GM12875 (cell line): ENCODE results near the gene LARGE1.

Source experiments
- H3K4me3 ChIP-seq: one replicate; pipeline ENCODE4 v1.5.1; 2011; ENCODE audit warnings: low read depth, low read length, control low read depth
- CTCF ChIP-seq: IDR thresholded peaks from 2 replicates; pipeline ENCODE4 v1.5.1; 2011; ENCODE audit warnings: low read depth, mild to moderate bottlenecking, control low read depth, inconsistent platforms, low read length, moderate library complexity, borderline replicate concordance; ENCODE audit not compliant: insufficient read depth

Gene LARGE1

GRCh38 chr22:33477120-33478111 lies 442.9 kb downstream of the LARGE1 start:
- H3K4me3 ChIP-seq, result no peak overlapping the region
- no peak for TF ChIP-seq CTCF

GRCh38 chr22:33476716-33477115 lies 443.6 kb downstream of the LARGE1 start:
- no peak for TF ChIP-seq CTCF
- H3K4me3 ChIP-seq, result no peak overlapping the region

- H3K4me3 ChIP-seq, result no peak overlapping the region
- no peak for TF ChIP-seq CTCF
These were observed 444.1 kb downstream of the LARGE1 start for GRCh38 chr22:33476206-33476605.

GRCh38 chr22:33474587-33474986 lies 445.7 kb downstream of the LARGE1 start:
- TF ChIP-seq CTCF, result no peak
- H3K4me3 ChIP-seq, result no peak overlapping the region

GRCh38 chr22:33472462-33473344 lies 447.6 kb downstream of the LARGE1 start:
- H3K4me3 ChIP-seq, result peak overlapping the region; percentile 10

GRCh38 chr22:33470456-33470855 lies 449.8 kb downstream of the LARGE1 start:
- no peak overlapping the region for H3K4me3 ChIP-seq
- no peak for TF ChIP-seq CTCF

More at GRCh38 chr22:33472462-33473344, 447.6 kb downstream of the LARGE1 start:
- TF ChIP-seq CTCF, result no peak
